ENCODE results near the gene BIN2. TPM values are rescaled to one million over a fixed set of nuclear protein-coding genes. Genes with fewer than 3 reads are reported as not detected.

BIN2 gene
- total and polyA plus RNA-seq, 10 of the 15 experiments (the other 5 are each of a cell fraction or from before 2014, with no cell fraction given), result 8.6 to 42.9 (median 32.1) TPM

DNA sequence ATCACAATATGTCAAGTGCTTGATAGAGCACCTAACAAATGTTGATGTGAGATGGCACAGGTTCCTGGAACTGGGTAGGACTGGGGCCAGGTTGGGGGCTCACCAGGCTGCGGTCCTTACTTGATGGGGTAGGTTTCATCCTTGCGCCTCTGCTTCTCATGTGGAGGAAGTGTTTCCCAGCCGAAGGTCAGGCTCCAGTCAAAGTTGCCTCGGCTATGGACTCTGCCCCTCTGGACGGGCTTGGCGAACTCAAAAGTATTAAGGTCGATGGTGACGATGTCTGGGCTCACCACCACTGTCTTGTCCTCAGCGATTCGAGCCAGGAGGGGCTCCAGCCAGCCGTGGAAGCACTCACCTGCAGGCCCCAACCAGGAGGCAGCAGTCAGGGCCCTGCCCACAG, 40.0 kb upstream of the BIN2 start:
- no peaks in the 10 kb centered on the region for H3K27me3 ChIP-seq (replicated peaks in 1 of 2; ENCODE audit: control insufficient read depth in 2 of 2, insufficient read depth in 2 of 2, low read length in 1 of 2)
- peaks cover 10% of the 10 kb centered on the region for H3K4me1 ChIP-seq (ENCODE audit: control insufficient read depth, insufficient read depth, low read length)
- H3K9ac ChIP-seq (ENCODE audit: control insufficient read depth, insufficient read depth, low read length), result no peak overlapping the region
- H3K4me3 ChIP-seq, result no peak overlapping the region
- BruUV-seq (replicated peaks), result no TSS peak
- 90% methylated on average over 11 of the region's 11 CpGs for WGBS (ENCODE audit: insufficient coverage, insufficient replicate concordance, low lambda C conversion rate, missing lambda C conversion rate)
- ATAC-seq, result no peak
- H3K27ac ChIP-seq (ENCODE audit: control insufficient read depth, insufficient read depth), result no peak overlapping the region
- ChIA-PET RAD21 (ENCODE audit: unreplicated experiment) (no interaction called here), CTCF (interaction anchor here (0.7 kb wide), 1 partner anchor 168 kb away, joined by 3 read pairs; no protein-coding TSS in a partner anchor), POLR2A (no interaction called here), SMC1A (ENCODE audit: uncharacterized antibody, unreplicated experiment) (no interaction called here)
- in situ Hi-C loops (cut with MboI), result no loop called here
- no peak for FAIRE-seq
- peaks cover 0 to 10% of the 10 kb centered on the region in 2 experiments for H3K36me3 ChIP-seq (ENCODE audit: control insufficient read depth in 2 of 2, insufficient read depth in 2 of 2, low read length in 1 of 2)
- no peak overlapping the region for H2AFZ ChIP-seq (ENCODE audit: control insufficient read depth, low read depth, low read length)
- DNase-seq (ENCODE audit: low read depth, low spot score), result no peak
- H4K20me1 ChIP-seq (ENCODE audit: control insufficient read depth, insufficient read depth), result no peaks in the 10 kb centered on the region
- intact Hi-C loops (cut with micrococcal nuclease; ENCODE audit: unreplicated experiment), result no loop called here
- no peaks in the 10 kb centered on the region for H3K9me3 ChIP-seq (replicated peaks; ENCODE audit: control insufficient read depth, insufficient read depth, low read length)
- H3K79me2 ChIP-seq (ENCODE audit: control insufficient read depth, insufficient read depth, low read length), result no peaks in the 10 kb centered on the region
- H3K4me2 ChIP-seq (ENCODE audit: control insufficient read depth, insufficient read depth), result no peak overlapping the region
- no peak for TF ChIP-seq ZNF207 (IDR thresholded peaks at IDR 0.05; ENCODE audit: borderline replicate concordance)
- no peak for TF ChIP-seq JUND (IDR thresholded peaks at IDR 0.05; ENCODE audit: low read depth, low read length)
- TF ChIP-seq EZH2 (IDR thresholded peaks at IDR 0.05; ENCODE audit: borderline replicate concordance, control insufficient read depth, low read depth, low read length), result no peak
- no peak for TF ChIP-seq E2F4 (IDR thresholded peaks at IDR 0.05; ENCODE audit: low read depth, low read length)
- TF ChIP-seq RUNX3 (IDR thresholded peaks at IDR 0.05; ENCODE audit: low read length), result no peak
- no peak for TF ChIP-seq STAT3 (IDR thresholded peaks at IDR 0.05; ENCODE audit: low read depth, low read length)
- no peak for TF ChIP-seq ZNF384 (IDR thresholded peaks at IDR 0.05; ENCODE audit: borderline replicate concordance, low read depth, low read length)
- TF ChIP-seq ETV6 (conservative IDR thresholded peaks at IDR 0.05 in 1 of 2, IDR thresholded peaks at IDR 0.05 in 1 of 2; ENCODE audit: borderline replicate concordance in 1 of 2, low read depth in 1 of 2), result no peak
- TF ChIP-seq SMC3 (IDR thresholded peaks at IDR 0.05; ENCODE audit: borderline replicate concordance, low read length), result no peak
- TF ChIP-seq CREM (IDR thresholded peaks at IDR 0.05; ENCODE audit: low read depth), result no peak
- TF ChIP-seq, protein P1, sequence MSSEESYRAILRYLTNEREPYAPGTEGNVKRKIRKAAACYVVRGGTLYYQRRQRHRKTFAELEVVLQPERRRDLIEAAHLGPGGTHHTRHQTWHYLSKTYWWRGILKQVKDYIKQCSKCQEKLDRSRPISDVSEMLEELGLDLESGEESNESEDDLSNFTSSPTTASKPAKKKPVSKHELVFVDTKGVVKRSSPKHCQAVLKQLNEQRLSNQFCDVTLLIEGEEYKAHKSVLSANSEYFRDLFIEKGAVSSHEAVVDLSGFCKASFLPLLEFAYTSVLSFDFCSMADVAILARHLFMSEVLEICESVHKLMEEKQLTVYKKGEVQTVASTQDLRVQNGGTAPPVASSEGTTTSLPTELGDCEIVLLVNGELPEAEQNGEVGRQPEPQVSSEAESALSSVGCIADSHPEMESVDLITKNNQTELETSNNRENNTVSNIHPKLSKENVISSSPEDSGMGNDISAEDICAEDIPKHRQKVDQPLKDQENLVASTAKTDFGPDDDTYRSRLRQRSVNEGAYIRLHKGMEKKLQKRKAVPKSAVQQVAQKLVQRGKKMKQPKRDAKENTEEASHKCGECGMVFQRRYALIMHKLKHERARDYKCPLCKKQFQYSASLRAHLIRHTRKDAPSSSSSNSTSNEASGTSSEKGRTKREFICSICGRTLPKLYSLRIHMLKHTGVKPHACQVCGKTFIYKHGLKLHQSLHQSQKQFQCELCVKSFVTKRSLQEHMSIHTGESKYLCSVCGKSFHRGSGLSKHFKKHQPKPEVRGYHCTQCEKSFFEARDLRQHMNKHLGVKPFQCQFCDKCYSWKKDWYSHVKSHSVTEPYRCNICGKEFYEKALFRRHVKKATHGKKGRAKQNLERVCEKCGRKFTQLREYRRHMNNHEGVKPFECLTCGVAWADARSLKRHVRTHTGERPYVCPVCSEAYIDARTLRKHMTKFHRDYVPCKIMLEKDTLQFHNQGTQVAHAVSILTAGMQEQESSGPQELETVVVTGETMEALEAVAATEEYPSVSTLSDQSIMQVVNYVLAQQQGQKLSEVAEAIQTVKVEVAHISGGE (CRISPR knock-in tag; IDR thresholded peaks at IDR 0.05), result no peak
- TF ChIP-seq CBX5 (IDR thresholded peaks at IDR 0.05; ENCODE audit: low read depth), result no peak
- TF ChIP-seq, protein P2, sequence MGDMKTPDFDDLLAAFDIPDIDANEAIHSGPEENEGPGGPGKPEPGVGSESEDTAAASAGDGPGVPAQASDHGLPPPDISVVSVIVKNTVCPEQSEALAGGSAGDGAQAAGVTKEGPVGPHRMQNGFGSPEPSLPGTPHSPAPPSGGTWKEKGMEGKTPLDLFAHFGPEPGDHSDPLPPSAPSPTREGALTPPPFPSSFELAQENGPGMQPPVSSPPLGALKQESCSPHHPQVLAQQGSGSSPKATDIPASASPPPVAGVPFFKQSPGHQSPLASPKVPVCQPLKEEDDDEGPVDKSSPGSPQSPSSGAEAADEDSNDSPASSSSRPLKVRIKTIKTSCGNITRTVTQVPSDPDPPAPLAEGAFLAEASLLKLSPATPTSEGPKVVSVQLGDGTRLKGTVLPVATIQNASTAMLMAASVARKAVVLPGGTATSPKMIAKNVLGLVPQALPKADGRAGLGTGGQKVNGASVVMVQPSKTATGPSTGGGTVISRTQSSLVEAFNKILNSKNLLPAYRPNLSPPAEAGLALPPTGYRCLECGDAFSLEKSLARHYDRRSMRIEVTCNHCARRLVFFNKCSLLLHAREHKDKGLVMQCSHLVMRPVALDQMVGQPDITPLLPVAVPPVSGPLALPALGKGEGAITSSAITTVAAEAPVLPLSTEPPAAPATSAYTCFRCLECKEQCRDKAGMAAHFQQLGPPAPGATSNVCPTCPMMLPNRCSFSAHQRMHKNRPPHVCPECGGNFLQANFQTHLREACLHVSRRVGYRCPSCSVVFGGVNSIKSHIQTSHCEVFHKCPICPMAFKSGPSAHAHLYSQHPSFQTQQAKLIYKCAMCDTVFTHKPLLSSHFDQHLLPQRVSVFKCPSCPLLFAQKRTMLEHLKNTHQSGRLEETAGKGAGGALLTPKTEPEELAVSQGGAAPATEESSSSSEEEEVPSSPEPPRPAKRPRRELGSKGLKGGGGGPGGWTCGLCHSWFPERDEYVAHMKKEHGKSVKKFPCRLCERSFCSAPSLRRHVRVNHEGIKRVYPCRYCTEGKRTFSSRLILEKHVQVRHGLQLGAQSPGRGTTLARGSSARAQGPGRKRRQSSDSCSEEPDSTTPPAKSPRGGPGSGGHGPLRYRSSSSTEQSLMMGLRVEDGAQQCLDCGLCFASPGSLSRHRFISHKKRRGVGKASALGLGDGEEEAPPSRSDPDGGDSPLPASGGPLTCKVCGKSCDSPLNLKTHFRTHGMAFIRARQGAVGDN (IDR thresholded peaks at IDR 0.05), result no peak
- TF ChIP-seq, protein P3, sequence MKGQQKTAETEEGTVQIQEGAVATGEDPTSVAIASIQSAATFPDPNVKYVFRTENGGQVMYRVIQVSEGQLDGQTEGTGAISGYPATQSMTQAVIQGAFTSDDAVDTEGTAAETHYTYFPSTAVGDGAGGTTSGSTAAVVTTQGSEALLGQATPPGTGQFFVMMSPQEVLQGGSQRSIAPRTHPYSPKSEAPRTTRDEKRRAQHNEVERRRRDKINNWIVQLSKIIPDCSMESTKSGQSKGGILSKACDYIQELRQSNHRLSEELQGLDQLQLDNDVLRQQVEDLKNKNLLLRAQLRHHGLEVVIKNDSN (IDR thresholded peaks at IDR 0.05; ENCODE audit: borderline replicate concordance, extremely low read length, insufficient read depth, low read depth, low read length), result no peak
- no peak for TF ChIP-seq SIX5 (IDR thresholded peaks at IDR 0.05; ENCODE audit: low read depth, low read length, severe bottlenecking)
- TF ChIP-seq IRF4 (IDR thresholded peaks at IDR 0.05; ENCODE audit: low read depth, low read length), result no peak
